ENCODE data around the gene PDZD2. TPM values are rescaled to one million over a fixed set of nuclear protein-coding genes. Genes with fewer than 3 reads are reported as not detected.

PDZD2 gene
- total and polyA plus RNA-seq, 2 experiments from 2014 or later = 8.3 to 16.9 TPM

GRCh38 chr5:32042551-32042961, 403.6 kb downstream of the PDZD2 start:
- Histone ChIP-seq H3F3A (replicated peaks; ENCODE audit: low read depth) (no peaks in the 10 kb centered on the region), H3K4me1 (ENCODE audit: insufficient read depth) (no peaks in the 10 kb centered on the region), H3K4me2 (no peak overlapping the region), H3K4me3 (no peak overlapping the region), H2AFZ (no peak overlapping the region), H3K27me3 (ENCODE audit: insufficient read depth) (no peaks in the 10 kb centered on the region), H3K36me3 (ENCODE audit: insufficient read depth) (peaks cover 4% of the 10 kb centered on the region; the same call in 1 of the 2 replicates), H4K20me1 (replicated peaks; ENCODE audit: insufficient read depth) (no peaks in the 10 kb centered on the region), H3K79me2 (replicated peaks; ENCODE audit: insufficient read depth) (no peaks in the 10 kb centered on the region), H3K27ac (ENCODE audit: low read depth) (no peak overlapping the region), H3K9me2 (ENCODE audit: insufficient read depth) (no peaks in the 10 kb centered on the region)
- Mint-ChIP-seq H3K36me3 (ENCODE audit: low read depth) (peaks cover 43% of the 10 kb centered on the region), H3K4me3 (no peak overlapping the region), H3K27ac (no peak overlapping the region), H3K4me1 (peaks cover 5% of the 10 kb centered on the region; the same call in 1 of the 3 replicates), H3K9me3 (peaks cover 43% of the 10 kb centered on the region), H3K27me3 (ENCODE audit: insufficient read depth, low read depth, poor library complexity) (peaks cover 2% of the 10 kb centered on the region)
- TF ChIP-seq STAT1 (IDR thresholded peaks at IDR 0.05; ENCODE audit: unreplicated experiment) = no peak
- TF ChIP-seq POLR2AphosphoS5 (IDR thresholded peaks at IDR 0.05; ENCODE audit: low read depth) = no peak
- no peak for TF ChIP-seq JUNB (IDR thresholded peaks at IDR 0.05; ENCODE audit: unreplicated experiment)
- TF ChIP-seq REST (IDR thresholded peaks at IDR 0.05; ENCODE audit: unreplicated experiment) = no peak
- TF ChIP-seq CREB1 (CRISPR knock-in tag; IDR thresholded peaks at IDR 0.05; ENCODE audit: low read depth) = no peak
- TF ChIP-seq ZNF462 (CRISPR knock-in tag; IDR thresholded peaks at IDR 0.05) = no peak
- TF ChIP-seq EZH2phosphoT487 (IDR thresholded peaks at IDR 0.05; ENCODE audit: unreplicated experiment) = no peak
- no peak for TF ChIP-seq ZNF331 (CRISPR knock-in tag; IDR thresholded peaks at IDR 0.05; ENCODE audit: low read depth)
- no peak for TF ChIP-seq EZH2 (IDR thresholded peaks at IDR 0.05; ENCODE audit: low read depth, unreplicated experiment)
- no peak for TF ChIP-seq CTCF (conservative IDR thresholded peaks at IDR 0.05; ENCODE audit: low read depth in 2 of 2)
- no peak for TF ChIP-seq ETS1 (IDR thresholded peaks at IDR 0.05)
- TF ChIP-seq NANOG (IDR thresholded peaks at IDR 0.05; ENCODE audit: borderline replicate concordance) = no peak
- ATAC-seq (no peak), DNase-seq (ENCODE audit: low spot score) (no peak)

Measured in GM23338 (cell line).